Activated CD8-positive, alpha-beta T cell treated with anti-CD3 and anti-CD28 coated beads for 36 hours (primary cell): ENCODE results near the gene NHS. TPM values are rescaled to one million over a fixed set of nuclear protein-coding genes. Genes with fewer than 3 reads are reported as not detected.

Experiments used
- ATAC-seq: fragments of 200-7000 bp; cut with Tn5 transposase; one replicate; pipeline ENCODE4 v1.10.0; 2021; ENCODE audit warnings: mild to moderate bottlenecking, moderate library complexity
- CTCF ChIA-PET: fragments of 350-600 bp; sonication (Branson Sonifier 250); formaldehyde crosslinking; loops from one replicate; lab custom pipeline; 2021; ENCODE audit warnings: antibody characterized with exemption; lab: Charles Lee
- POLR2A ChIA-PET: fragments of 350-600 bp; sonication (Branson Sonifier 250); formaldehyde crosslinking; loops from one replicate; lab custom pipeline; 2021; ENCODE audit warnings: antibody characterized with exemption; lab: Charles Lee
- DNase-seq: peaks from one replicate; pipeline ENCODE4 v3.0.0-alpha.2; 2020
- H3K27ac Mint-ChIP-seq: one replicate; pipeline ENCODE4 v1.8.0; 2021; ENCODE audit warnings: mild to moderate bottlenecking, mixed read lengths
- H3K27me3 Mint-ChIP-seq: one replicate; pipeline ENCODE4 v1.8.0; 2021; ENCODE audit warnings: mixed read lengths
- H3K36me3 Mint-ChIP-seq: one replicate; pipeline ENCODE4 v1.8.0; 2021; ENCODE audit warnings: low read depth, mixed read lengths
- H3K4me1 Mint-ChIP-seq: one replicate; pipeline ENCODE4 v1.8.0; 2021; ENCODE audit warnings: low read depth, mixed read lengths
- H3K4me3 Mint-ChIP-seq: one replicate; pipeline ENCODE4 v1.8.0; 2021; ENCODE audit warnings: mild to moderate bottlenecking, moderate library complexity, mixed read lengths
- H3K9me3 Mint-ChIP-seq: one replicate; pipeline ENCODE4 v1.8.0; 2021; ENCODE audit warnings: mixed read lengths
- intact Hi-C: fragments of 100-400 bp; cut with micrococcal nuclease; formaldehyde crosslinking; loops from one replicate; pipeline ENCODE4 v1.10.0; 2022
- total RNA-seq, 2 experiments: library from RNA; stranded (reverse); gene quantifications; one replicate each; pipeline ENCODE4 v1.2.3, GENCODE V29; 2021
- TF ChIP-seq, protein P1 (sequence below): fragments of 200-600 bp; IDR thresholded peaks from one replicate; pipeline ENCODE4 v1.8.0; 2022; ENCODE audit warnings: antibody characterized with exemption, mild to moderate bottlenecking

Gene NHS
- total RNA-seq, 2 experiments from 2014 or later, result 6.9 to 7.3 TPM

DNA sequence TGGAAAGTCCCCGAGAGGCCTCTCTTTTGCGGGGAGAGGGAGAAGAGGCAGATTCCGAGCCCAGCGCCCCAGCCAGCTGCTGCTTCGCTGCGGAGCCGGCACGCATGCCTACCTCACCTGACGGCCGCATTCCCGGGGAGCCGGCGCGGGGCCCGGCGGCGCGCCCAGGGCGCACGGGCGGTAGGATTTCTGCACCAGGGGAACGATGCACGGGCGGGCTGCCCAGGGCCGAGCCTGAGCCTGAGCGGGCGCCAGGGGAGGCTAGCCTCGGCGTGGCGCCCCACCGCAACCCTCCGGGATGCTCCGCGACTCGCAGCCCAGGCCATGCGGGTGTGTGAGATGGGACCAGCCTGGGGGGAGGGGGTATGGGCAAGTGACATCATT lies 281.0 kb downstream of the NHS start:
- Mint-ChIP-seq H3K4me3 (peak overlapping the region; percentile 85), H3K36me3 (no peaks in the 10 kb centered on the region), H3K9me3 (no peaks in the 10 kb centered on the region), H3K27ac (peak overlapping the region; percentile 85), H3K27me3 (peaks cover 1% of the 10 kb centered on the region), H3K4me1 (peaks cover 30% of the 10 kb centered on the region)
- intact Hi-C loops, result no loop called here
- TF ChIP-seq, protein P1, sequence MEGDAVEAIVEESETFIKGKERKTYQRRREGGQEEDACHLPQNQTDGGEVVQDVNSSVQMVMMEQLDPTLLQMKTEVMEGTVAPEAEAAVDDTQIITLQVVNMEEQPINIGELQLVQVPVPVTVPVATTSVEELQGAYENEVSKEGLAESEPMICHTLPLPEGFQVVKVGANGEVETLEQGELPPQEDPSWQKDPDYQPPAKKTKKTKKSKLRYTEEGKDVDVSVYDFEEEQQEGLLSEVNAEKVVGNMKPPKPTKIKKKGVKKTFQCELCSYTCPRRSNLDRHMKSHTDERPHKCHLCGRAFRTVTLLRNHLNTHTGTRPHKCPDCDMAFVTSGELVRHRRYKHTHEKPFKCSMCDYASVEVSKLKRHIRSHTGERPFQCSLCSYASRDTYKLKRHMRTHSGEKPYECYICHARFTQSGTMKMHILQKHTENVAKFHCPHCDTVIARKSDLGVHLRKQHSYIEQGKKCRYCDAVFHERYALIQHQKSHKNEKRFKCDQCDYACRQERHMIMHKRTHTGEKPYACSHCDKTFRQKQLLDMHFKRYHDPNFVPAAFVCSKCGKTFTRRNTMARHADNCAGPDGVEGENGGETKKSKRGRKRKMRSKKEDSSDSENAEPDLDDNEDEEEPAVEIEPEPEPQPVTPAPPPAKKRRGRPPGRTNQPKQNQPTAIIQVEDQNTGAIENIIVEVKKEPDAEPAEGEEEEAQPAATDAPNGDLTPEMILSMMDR, result no peak
- DNase-seq (peak; percentile 12), ATAC-seq (no peak)
- ChIA-PET CTCF (no interaction called here), POLR2A (no interaction called here)

DNA sequence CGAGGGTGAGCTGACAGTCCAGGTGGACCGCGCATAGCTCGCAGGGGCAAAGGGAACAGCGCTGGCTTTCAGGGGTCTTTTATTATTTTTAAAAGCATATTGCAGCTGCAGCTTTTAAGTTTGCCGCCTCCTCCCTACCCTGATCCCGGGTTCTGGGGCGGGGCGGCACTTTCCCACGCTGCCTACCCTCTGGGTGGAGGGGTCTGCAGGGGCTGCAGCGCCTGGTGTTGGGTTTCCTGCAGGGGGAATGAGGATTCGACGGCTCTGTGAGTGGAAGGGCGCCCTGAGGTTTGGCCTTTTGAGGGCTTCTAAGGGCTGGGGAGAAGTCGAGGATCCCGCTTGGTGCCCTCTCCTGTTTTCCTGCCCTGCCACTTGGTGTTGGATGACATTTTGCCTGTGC lies 281.6 kb downstream of the NHS start:
- no peak for ATAC-seq
- H3K27ac Mint-ChIP-seq, result peak overlapping the region; percentile 61
- H3K4me1 Mint-ChIP-seq, result peaks cover 27% of the 10 kb centered on the region
- no peaks in the 10 kb centered on the region for H3K36me3 Mint-ChIP-seq
- H3K9me3 Mint-ChIP-seq, result no peaks in the 10 kb centered on the region
- peak overlapping the region; percentile 69 for H3K4me3 Mint-ChIP-seq
- intact Hi-C loops, result no loop called here
- TF ChIP-seq, protein P1, result no peak
- POLR2A ChIA-PET, result no interaction called here
- no peak for DNase-seq
- CTCF ChIA-PET, result interaction anchor here (1.0 kb wide), 1 partner anchor 13 kb away, joined by 3 read pairs; no protein-coding TSS in a partner anchor
- H3K27me3 Mint-ChIP-seq, result peaks cover 1% of the 10 kb centered on the region

DNA sequence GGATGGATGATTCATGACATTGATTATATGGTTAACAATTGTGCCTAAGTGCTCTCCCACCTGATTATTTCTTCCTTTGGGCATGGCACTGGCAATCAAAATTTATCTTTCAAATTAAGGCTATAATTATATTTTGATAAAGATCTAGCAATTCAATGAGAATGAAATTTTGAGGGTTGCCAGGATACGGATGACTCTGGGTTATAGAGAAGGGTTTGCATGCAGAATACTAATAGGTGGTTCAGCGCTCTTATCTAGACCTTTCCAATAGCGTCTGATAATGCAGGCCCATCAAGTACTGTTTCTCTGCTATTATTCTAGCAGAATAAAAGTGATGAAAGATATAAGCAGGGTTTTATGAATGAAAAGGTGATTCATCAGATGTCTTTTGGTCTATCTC lies 287.4 kb downstream of the NHS start:
- CTCF ChIA-PET, result no interaction called here
- POLR2A ChIA-PET, result no interaction called here
- H3K36me3 Mint-ChIP-seq, result no peaks in the 10 kb centered on the region
- no peaks in the 10 kb centered on the region for H3K9me3 Mint-ChIP-seq
- intact Hi-C loops, result no loop called here
- H3K27me3 Mint-ChIP-seq, result no peaks in the 10 kb centered on the region
- H3K4me3 Mint-ChIP-seq, result no peak overlapping the region
- no peak overlapping the region for H3K27ac Mint-ChIP-seq
- ATAC-seq, result no peak
- TF ChIP-seq, protein P1, result no peak
- no peaks in the 10 kb centered on the region for H3K4me1 Mint-ChIP-seq
- no peak for DNase-seq

DNA sequence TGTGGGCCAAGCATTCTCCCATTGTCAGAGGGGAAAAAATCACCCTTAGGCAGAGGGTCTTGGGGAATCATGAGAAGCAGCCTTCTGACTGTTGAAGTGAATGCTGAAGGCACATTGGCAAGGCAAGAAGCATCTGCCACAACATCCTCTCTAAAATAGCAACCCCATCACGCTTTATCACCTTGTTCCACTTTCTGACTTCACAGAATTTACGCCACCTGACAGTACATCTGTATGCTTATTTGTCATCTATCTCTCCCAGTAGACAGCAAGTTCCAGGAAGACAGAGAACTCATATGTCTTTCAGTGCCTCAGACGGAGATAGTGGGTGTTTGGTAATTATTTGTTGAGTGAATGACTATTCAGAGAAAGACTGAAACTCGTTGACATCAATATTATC lies 293.9 kb downstream of the NHS start:
- Mint-ChIP-seq H3K4me3 (no peak overlapping the region), H3K27ac (peak overlapping the region; percentile 75), H3K9me3 (no peaks in the 10 kb centered on the region), H3K36me3 (peaks cover 2% of the 10 kb centered on the region), H3K4me1 (peaks cover 18% of the 10 kb centered on the region), H3K27me3 (no peaks in the 10 kb centered on the region)
- DNase-seq (no peak), ATAC-seq (peak; percentile 91)
- TF ChIP-seq, protein P1, result no peak
- ChIA-PET CTCF (no interaction called here), POLR2A (no interaction called here)
- intact Hi-C loops, result no loop called here

DNA sequence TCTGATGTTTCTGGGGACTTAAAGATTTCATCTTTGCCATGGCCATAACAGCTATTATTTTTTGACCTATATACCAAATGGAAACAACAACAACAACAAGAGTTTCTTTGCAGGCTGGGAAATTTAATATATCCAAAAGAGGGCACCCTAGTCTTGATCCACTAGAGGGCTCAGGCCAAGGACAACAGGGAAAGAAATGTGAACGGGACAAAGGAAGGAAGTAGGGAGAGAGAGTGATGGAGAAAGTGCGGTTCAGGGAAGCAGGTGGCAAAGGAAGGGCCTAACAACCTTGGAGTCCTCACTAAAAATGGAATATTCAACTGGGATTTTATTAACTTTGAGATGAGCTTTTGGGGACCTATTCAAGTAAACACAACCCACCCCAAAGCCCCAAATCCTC lies 294.5 kb downstream of the NHS start:
- TF ChIP-seq, protein P1, result no peak
- Mint-ChIP-seq H3K27ac (peak overlapping the region; percentile 75), H3K4me1 (peaks cover 18% of the 10 kb centered on the region), H3K36me3 (peaks cover 2% of the 10 kb centered on the region), H3K9me3 (no peaks in the 10 kb centered on the region), H3K4me3 (no peak overlapping the region), H3K27me3 (no peaks in the 10 kb centered on the region)
- intact Hi-C loops, result no loop called here
- CTCF ChIA-PET, result interaction anchor here (0.8 kb wide), 1 partner anchor 13 kb away, joined by 3 read pairs; no protein-coding TSS in a partner anchor
- no peak for DNase-seq
- ATAC-seq, result no peak
- POLR2A ChIA-PET, result no interaction called here
